ENCODE results near the gene PEBP1.

Gene PEBP1

DNA sequence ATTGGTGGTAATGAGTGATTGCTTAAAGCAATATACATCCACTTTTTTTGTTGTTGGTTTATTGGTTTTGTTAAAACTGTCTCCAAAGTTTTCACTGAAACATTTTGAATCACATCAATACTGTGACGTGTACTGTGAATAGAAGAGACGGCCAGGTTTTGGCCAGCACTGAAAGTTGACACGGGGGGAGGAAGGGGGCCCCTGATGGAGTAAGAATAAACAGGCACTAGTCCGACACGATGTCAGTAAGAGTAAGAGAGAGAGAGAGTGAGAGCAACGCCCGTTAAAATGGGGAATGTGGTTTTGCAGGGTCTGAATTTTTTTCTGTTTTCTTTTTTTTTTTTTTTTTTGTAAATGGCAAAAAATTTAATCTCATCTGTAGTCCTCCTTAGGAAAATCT, 14.7 kb downstream of the PEBP1 start:
- TF ChIP-seq GATA1 (IDR thresholded peaks at IDR 0.05; ENCODE audit: low read depth, low read length): no peak
- no peak for TF ChIP-seq POLR2A (IDR thresholded peaks at IDR 0.05; ENCODE audit: low read length)

DNA sequence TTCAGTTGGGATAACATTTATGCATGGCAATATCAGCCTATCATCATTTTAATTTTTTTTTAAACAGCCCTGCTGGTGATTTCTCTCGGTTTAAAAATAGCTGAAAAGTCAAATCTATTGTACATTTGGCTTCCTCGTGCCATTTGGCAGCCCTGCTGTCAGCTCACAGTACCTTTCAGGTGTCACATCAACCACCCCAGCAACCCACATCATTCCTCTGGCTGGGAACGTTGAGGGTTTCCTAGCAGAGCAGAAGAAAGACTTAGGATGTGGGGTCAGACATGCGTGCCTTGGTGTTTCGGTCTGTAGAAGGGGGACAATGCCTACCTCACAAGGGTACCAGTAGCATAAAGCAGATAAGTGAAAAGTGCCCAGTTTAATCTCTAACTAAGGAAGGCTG, 15.8 kb downstream of the PEBP1 start:
- DNase-seq: no peak
- no peak for TF ChIP-seq GATA1 (IDR thresholded peaks at IDR 0.05; ENCODE audit: low read depth, low read length)

More for the DNA sequence above, 14.7 kb downstream of the PEBP1 start:
- no peak for DNase-seq

DNA sequence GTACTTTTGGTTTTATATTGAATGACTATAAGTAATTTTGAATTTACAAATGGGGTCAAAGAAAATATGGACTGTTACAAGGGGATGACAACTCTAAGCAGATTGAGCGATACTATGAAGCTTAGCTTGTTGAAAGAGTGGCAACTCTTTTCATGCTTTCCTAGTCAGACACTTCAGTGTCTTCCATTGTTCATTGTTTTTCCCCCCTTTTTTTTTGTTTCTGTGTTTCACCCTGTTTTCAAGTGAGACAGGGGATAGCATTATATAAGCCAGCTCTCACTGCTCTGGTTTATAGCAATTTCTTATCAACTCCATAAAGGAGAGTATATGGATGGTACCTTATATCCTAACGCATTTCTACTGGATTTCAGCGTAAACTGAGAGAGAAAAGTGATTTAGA, 24.6 kb downstream of the PEBP1 start:
- TF ChIP-seq GATA1 (IDR thresholded peaks at IDR 0.05; ENCODE audit: low read depth, low read length) (no peak), POLR2A (IDR thresholded peaks at IDR 0.05; ENCODE audit: low read length) (no peak)
- DNase-seq: no peak

DNA sequence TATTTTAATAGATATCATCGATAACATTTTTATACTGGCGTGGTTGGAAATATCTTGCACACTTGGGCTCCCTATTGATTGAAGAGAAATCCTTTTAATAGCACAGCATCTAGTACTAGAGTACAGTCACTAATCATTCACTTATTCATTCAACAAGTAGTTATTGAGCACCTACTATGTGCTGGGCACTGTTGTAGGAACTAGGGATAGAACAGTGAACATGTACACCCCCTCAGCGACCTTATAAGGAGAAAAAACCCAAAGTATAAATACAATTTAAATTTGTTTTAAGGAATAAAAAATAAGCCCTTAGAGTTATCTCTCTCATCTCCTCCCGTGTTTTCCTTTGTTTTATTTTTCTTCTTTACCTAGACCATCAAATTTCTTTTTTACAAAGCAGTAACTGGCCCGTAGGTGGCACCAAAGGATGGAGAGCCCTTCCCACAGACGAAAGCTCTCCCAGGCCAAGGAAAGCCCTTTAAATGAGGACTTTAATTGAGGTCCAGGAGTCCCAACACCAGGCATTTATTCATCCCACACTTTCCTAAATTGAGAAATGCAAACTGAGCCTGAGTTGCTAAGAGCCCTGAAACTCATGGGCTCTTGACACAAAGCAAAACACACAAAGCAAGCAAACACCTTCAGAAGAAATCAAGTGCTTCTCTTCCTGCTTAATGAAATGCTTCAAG, 29.0 kb downstream of the PEBP1 start:
- TF ChIP-seq POLR2A (IDR thresholded peaks at IDR 0.05; ENCODE audit: low read length) (no peak), GATA1 (IDR thresholded peaks at IDR 0.05; ENCODE audit: low read depth, low read length) (no peak)
- DNase-seq: peak; percentile 19 to 44

DNA sequence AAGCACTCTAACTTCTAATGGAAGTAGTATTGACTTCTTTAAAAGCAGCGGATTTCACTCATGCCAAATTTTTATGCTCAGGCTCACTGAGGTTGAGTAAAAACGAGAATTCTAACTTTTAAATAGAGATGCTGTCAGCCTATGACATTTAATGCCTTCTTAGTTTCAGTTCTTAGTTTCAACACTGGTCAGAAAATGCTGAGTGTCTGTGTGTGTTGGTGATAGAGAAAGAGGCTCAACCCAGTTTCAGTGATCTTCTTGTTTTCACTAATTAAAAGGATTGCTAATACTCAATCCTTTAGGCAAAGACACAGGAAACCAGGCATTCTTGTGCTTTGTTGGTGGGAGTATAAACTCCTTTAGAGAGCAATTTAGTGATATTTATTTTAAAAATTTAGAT, 31.0 kb downstream of the PEBP1 start:
- no peak for DNase-seq
- TF ChIP-seq GATA1 (IDR thresholded peaks at IDR 0.05; ENCODE audit: low read depth, low read length) (no peak), POLR2A (IDR thresholded peaks at IDR 0.05; ENCODE audit: low read length) (no peak)

DNA sequence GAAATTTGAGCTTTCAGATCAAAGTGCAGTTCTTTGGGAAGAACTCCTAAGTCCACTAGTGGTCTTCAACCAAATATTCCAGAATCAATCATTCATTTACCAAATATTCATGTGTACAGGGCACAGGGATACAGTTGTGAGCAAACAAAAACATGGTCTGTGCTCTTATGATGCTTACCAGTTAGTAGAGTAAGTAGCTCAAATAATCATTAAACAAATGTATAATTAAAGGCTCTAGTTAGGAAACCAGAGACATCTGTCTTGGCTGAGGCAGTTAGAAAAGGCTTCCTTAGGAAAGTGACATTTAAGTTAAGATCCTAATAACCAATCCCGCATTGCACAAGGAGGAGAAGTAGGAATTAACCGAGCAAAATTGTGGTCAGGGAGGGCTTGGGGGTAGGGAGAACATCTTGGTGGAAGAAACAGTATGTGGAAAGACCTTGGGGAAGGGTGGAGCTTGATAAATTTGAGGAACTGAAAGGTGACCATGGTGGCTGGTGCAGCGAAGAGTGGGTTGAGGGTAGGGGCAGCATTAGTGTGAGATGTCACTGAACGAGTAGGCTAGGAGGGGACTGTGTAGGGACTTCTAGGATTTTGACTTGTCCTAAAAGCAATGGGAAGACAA, 40.0 kb downstream of the PEBP1 start:
- TF ChIP-seq POLR2A (IDR thresholded peaks at IDR 0.05; ENCODE audit: low read length): no peak
- TF ChIP-seq GATA1 (IDR thresholded peaks at IDR 0.05; ENCODE audit: low read depth, low read length): no peak
- no peak for DNase-seq

DNA sequence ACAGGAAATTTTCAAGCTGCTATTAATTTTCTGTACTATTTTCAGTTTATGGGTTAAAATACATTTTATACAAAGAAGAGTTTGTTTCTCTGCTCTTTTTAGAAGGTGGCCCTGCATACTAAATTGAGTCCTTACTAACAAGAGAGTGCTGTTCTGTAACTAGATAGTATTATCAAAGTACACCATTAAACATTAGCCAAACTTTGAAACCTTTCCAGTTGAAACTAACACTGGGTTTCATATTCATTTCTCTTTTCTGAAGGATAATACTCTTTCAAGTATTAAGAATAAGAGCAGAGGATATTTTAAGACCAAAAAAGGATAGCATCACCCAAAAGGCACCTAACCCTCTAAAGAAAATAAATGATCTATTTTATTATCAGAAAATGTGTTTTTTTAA, 47.2 kb downstream of the PEBP1 start:
- TF ChIP-seq GATA1 (IDR thresholded peaks at IDR 0.05; ENCODE audit: low read depth, low read length): no peak
- TF ChIP-seq POLR2A (IDR thresholded peaks at IDR 0.05; ENCODE audit: low read length): no peak

DNA sequence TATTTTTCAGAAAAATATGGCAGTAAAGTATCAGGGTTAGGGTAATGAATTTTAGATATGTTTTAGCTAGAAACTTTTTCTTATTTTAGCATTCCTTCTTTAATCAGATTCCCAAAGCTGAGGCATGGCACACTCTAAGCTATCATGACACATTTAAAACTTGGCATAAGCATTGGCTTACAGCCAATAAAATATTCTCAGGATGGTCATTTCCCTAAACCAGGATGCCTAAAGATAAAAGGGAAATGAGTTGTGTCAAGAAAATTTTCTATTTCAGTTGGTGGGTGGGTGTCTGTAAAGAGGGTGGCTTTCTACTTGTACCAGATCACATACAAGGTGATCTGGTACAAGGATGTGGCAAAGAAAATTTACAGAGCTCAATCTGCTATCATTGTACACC, 47.8 kb downstream of the PEBP1 start:
- TF ChIP-seq GATA1 (IDR thresholded peaks at IDR 0.05; ENCODE audit: low read depth, low read length) (no peak), POLR2A (IDR thresholded peaks at IDR 0.05; ENCODE audit: low read length) (no peak)
- no peak for DNase-seq

More for the DNA sequence above, 47.2 kb downstream of the PEBP1 start:
- no peak for DNase-seq

DNA sequence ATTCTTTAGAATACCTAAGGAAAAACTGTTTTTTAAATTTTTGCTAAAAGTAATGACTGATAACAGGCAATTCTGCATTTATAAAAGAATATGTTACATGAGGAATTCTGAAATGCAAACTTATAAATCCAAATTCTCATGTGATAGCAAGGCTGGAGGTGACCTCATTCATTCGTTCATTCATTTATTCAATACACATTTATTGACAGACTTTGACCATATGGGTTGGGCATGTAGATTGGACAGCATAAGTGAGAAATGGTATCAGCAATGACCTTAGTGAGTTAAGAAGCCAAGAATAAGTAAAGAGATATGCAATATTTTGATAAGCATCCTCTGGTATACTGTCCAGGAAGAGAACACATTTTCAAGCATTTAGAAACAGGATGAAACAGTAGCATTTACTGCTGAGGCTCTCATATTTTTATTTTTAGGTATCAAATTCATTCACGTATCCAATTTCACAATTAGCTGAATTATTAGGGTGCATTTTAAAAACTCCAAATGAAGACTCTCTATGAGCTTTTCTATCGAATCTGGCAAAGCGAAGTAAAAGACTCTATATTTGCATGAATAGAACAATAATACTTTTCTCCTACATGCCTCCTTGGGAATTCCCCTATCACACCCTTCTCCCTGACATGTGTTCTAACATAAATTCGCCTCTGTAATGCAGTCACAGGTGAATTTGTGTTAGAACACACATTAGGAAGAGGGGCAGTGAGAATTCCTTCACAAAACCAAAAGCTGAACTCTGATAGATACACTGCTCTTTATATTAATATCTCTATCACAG, 49.9 kb downstream of the PEBP1 start:
- no peak for TF ChIP-seq POLR2A (IDR thresholded peaks at IDR 0.05; ENCODE audit: low read length)
- peak; percentile 20 to 29 for DNase-seq

DNA sequence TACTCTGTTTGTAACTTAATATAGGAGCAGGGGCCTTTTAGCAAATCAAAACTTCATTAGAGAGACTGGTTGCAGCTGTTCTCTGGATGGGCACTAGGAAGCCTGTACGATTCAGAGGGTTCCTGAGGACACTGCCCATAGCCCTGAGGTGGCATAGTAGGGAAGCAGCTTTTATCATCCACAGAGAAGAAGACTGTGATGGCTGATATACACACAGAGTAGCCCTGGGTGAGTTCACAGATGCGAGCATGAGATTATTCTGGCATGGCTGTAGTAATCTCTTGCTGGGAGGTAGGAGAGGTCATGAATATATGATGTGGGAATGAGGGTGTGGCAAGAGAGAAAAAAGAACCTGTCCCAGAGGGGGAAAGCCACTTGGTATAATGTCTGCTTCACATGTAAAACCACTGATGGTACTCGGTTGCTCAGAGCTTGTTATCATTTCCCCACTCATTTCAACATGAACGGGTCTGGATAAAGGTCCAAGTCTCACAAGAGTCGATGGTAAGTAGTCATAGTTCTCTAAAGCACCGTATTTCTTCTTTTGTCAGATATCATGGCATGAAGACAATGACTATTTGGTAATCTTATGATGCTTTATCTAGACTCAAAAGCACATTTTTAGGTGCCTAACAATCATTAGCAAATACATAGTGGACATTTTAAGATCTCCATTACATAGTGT, 52.0 kb downstream of the PEBP1 start:
- DNase-seq: peak; percentile 66 to 84

DNA sequence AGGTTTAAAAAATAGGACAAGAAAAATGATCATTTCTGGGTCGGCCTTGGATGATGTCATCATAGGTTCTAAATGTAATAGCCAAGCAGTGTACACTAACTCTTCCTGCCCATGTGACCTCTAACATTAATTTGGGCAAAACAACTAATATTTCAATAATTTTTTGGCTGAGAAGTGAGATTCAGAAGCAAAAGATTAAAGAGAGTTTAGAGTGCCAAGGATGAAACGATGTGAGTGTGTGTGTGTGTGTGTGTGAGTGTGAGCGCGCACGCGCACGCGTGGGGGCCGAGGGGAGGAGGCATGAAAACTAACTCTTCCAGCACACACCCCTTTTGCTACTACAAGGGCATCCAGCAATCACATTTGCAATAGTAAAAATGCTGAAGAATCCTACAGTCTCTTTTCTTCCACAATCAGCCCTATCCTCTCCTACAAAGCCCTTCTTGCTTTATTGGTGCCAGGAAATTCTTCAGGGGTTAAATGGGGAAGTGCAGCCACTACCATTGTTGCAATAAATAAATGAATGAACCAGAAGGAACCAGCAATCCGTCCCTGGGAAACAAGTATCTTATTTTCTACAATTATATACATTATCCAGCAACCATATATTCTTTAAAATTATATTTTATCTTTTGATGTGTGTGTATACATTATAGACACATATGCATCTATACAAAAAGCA, 52.9 kb downstream of the PEBP1 start:
- no peak for TF ChIP-seq POLR2A (IDR thresholded peaks at IDR 0.05; ENCODE audit: low read length)
- TF ChIP-seq GATA1 (IDR thresholded peaks at IDR 0.05; ENCODE audit: low read depth, low read length): no peak
- DNase-seq: peak; percentile 23 to 31

More for the DNA sequence above, 52.0 kb downstream of the PEBP1 start:
- TF ChIP-seq GATA1 (IDR thresholded peaks at IDR 0.05; ENCODE audit: low read depth, low read length): no peak
- no peak for TF ChIP-seq POLR2A (IDR thresholded peaks at IDR 0.05; ENCODE audit: low read length)

DNA sequence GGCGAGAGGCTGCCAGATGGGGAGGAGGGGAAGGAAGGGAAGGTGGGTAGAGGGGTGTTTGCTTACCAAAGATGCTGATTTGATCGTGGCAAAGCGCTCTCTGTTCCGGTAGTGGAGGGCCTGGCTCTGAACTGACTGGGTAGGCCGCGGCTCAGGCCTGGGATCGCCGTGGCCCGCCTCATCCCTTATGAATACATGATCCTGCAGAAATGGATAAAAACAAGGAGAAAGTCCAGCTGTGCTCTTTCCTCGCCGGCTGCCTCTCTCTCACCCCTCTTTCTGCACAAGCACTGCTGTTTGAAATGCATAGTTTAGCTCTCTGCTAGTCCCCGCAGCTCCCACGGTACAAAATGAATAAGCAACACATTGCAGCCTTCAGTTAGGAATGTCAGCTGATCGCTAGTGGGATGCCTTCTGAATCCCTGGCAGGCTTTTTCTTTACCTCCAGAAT, 53.8 kb downstream of the PEBP1 start:
- no peak for DNase-seq
- TF ChIP-seq GATA1 (IDR thresholded peaks at IDR 0.05; ENCODE audit: low read depth, low read length) (no peak), POLR2A (IDR thresholded peaks at IDR 0.05; ENCODE audit: low read length) (no peak)

DNA sequence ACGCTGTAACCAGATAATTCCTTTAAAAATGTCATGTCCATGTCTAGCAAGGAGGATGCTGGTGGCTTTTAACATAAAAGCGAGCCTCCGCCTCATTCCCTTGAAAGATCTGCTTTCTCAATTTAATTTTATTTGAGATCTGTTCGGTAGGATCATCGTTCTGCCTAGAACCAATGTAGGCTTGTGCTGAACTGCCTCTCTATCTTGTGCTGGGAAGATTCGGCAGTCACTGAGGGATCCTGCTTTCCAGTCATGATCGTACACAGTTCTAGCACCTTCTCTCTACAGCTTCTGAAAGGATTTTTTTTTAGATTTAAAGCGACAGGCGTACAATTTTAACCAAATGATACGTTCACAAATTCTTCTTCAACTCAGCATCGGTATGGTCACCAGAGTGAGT, 54.3 kb downstream of the PEBP1 start:
- DNase-seq: no peak
- TF ChIP-seq POLR2A (IDR thresholded peaks at IDR 0.05; ENCODE audit: low read length) (no peak), GATA1 (IDR thresholded peaks at IDR 0.05; ENCODE audit: low read depth, low read length) (no peak)
